Stimulated activated CD4-positive, alpha-beta T cell treated with anti-CD3 and anti-CD28 coated beads, TNF-alpha, amount 100 ng/mL, for 48 hours (primary cell): Measurements from ENCODE around the gene SLC38A9.

Experiments
- DNase-seq, 3 donors: peaks; one replicate each; pipeline ENCODE4 v3.0.0-alpha.2; 2020; ENCODE audit warnings: low read depth in 3 of 3

SLC38A9 gene

DNA sequence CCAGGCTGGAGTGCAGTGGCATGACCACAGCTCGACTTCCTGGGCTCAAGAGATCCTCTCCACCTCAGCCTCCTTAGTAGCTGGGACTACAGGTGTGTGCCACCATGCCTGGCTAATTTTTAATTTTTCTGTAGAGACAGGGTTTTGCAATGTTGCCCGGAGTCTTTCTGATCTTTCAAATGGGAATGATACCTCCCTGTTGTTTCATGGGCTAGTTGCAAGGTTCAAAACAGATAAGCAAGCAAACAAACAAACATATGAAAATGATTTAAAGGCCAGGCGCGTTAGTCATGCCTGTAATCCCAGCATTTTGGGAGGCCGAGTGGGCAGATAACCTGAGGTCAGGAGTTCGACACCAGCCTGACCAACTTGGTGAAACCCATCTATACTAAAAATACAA, 132.1 kb downstream of the SLC38A9 start:
- DNase-seq, result no peak

DNA sequence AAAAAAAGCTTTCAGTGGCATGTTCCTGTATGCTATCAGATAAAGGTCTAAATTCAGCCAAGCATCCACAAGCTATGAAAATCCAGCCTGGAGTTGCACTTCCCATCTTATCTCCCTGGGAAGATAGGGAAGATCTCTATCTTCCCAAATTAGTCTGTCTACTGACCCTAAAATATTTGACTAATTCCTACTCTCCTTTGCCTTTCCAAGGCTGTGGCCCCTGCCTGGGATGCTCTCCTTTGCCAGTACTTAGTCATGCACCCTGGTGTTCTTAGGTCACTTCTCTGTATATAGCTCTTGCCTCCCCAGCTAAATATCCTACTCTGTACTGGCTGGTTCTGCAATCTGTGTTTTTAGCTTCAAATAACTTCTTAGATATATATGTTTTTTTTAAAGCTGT, 133.4 kb downstream of the SLC38A9 start:
- no peak for DNase-seq

DNA sequence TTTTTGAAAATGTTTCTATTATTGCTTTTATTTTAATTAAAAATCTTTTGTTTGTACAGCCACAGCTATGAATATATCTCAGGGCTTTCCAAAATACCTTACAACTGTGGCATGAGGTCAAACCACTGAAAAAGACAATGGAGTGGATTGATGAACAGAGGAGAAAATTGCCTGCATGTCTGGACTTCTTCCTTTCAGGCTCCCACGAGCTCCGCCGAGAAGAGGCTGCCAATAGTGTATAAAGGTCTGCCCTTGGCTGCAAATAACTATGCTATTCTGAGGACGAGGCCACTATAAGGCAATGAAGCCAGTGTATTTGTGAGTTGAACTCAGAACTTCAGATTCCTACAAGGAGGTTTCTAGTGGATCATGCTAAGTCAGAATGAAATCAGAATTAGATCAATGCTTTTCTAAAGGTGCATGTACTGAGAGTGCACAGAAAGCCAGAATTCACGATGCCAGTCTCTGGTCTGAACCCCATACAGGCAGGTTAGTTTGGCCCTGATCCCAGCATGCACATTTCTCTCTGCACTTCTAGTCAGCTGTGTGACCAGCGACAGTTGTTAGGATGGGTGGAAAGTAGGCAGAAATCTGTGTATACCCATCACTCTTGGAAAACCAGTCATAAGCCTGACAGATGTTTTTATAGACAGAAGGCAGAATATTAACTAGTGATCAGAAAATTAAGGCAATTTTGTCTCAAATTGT, 134.6 kb downstream of the SLC38A9 start:
- no peak for DNase-seq

DNA sequence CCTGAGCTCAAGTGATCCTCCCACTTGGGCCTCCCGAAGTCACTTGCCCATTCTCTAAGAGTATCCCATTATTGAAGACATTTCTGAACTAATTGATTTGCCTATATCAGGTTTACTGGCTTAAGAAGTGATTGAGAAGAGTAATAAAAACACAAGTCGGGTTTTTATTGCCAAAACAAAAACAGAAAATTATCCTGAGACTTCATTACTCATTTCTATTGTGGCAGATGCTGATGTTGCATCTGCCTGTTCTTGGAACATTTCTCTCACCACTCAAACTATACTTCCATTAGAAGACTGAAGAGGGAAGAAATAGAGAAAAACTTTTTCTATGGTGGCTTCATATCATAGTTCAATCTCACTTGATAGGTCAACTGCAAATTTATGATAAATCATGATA, 135.5 kb downstream of the SLC38A9 start:
- no peak for DNase-seq
